HG03571 (cell line): ENCODE results near the gene NTM.

ENCODE experiments used
- ATAC-seq: cut with Tn5 transposase; IDR thresholded peaks from one replicate; pipeline ENCODE4 v1.9.1; 2021; ENCODE audit not compliant: unreplicated experiment

NTM gene

DNA sequence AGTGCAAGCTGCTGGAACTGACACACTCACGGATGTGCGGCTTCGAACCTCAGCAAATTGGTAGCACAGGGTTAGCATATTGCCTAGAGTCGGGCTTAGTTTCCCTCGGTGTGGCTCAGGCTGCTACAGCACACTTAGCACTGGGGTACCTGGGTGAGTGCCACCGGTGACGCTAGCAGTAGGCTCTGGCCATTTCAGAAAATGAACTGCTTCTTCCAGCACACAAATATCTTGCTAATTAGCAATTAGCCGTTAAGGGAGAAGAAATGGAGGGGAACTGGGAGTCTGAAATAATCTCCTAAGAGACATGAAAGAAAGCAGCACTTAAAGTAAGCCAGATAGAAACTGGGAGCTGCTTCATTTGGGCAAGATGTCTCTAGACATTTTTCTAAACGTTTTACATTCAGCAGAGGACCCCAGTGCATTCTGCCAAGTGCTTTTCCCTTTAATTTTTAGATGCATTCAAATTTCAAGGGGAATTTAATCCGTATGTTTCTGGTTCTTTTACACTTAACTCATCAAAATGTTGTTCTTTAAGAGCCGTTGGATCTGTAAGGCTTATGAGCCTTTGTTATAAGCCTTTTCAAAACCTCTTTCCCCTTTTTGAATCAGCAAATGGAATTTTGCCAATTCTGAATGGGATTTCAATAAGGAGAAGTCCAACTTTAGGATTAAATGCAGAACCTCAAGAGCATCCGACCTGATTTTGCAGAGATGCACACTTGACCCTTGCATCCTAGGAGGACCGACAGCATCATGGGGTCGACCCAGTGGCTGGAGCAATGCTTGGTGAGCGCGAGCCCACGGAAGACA, 708.1 kb downstream of the NTM start:
- ATAC-seq = no peak

DNA sequence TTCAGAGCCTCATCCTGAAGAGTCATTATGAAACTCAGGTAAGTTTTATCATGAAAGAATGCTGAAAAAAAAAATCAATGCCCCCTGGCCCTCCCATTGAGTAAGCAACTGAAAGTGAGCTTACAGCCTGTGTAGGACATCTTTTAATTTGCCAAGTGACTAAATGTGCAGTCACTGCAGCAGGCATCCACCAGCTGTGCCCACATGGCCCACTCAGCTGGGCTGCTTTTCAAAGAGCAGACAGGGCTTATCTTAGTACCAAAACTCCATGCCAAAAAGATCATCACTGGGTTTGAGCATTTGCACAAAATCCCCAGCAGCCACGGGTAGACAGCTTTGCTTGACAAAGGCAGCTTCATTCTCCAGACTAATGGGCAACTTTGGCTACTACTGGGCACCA, 709.7 kb downstream of the NTM start:
- ATAC-seq = no peak

- no peak for ATAC-seq
Observed at GRCh38 chr11:132082566-132082965, 712.2 kb downstream of the NTM start.

DNA sequence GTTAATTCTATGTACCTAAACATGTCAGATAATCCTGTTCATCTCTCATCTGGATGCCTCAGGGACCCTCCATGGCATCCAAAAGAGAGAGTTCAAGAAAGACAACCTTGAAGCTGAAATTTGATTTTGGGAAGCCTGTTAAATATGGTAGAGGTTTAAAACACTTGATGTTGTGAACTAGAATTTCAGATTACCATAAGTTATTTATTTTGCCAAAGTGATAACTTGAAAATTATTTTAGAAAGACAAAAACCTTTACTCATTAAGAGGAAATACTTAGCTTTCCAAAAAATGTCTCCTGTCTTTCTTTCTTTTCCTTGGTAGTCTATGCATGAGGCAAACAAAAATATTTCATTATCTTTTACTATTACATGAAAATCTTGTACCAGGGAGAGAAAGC, 714.0 kb downstream of the NTM start:
- no peak for ATAC-seq

- ATAC-seq = no peak
Observed at GRCh38 chr11:132087148-132087547, 716.7 kb downstream of the NTM start.

DNA sequence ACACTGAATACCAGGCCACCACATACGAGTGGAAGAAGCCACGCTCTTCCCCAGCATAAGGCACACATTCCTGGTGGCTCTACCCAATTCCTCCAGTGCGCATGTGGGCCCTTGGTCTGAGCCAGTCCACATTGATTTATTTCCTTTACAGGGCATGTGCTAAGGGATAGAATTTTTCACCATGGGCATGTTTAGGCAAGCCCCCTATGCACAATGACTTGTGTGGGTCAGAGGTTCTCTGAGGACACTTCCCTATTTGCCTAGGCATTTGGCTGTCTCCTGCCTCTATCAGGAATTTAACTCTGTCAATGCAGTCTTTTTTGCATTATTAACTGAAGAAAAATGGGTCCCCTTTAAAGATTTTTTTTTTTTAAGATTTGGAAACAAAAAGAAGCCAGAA, 718.1 kb downstream of the NTM start:
- ATAC-seq = no peak

GRCh38 chr11:132093536-132094259, 723.3 kb downstream of the NTM start:
- peak; percentile 58 for ATAC-seq

- ATAC-seq = no peak
Observed at GRCh38 chr11:132094598-132094997, 724.2 kb downstream of the NTM start.

DNA sequence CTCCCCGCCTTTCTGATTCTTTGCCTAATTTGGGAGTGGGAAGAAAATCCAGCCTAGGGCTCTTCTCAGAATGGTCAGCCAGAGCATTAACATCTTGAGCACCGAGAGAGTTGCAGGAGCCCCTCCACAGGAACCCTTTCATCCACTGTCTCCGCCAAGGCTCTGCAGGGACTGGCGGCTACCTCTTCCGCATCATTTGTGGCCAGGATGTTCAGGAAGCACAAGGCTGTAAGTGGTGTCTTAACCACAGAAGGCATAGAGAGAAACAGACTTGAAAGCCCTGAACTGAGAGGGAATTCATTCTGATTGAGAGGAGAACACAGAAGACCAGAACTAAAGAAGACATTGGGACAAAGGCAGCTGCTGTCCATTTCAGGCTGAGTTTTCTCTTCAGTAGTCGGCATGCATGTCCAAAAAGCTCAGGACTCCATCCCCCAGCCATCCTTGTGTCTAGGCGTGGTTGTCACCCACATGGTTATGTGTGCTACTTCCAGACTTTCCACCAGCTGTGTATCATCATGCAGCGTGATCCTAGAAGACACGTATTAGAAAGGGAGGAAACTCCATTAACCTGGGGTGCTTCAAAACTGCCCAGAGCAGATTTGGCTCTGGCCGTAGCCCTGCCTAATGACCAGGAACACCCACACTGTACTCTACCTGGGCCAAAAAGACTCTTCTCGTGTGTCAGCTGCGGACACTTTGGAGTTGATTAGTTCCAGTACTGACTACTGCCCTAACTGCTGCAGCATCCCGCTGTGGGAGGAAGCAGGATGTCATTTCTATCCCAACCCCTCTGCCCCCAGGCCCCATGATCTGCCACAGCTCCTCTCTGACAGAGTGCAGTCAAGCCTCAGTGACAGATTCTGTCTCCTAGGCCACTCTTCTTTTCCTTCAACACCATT, 725.1 kb downstream of the NTM start:
- ATAC-seq = no peak

- no peak for ATAC-seq
Observed at GRCh38 chr11:132096132-132096825, 725.9 kb downstream of the NTM start.

DNA sequence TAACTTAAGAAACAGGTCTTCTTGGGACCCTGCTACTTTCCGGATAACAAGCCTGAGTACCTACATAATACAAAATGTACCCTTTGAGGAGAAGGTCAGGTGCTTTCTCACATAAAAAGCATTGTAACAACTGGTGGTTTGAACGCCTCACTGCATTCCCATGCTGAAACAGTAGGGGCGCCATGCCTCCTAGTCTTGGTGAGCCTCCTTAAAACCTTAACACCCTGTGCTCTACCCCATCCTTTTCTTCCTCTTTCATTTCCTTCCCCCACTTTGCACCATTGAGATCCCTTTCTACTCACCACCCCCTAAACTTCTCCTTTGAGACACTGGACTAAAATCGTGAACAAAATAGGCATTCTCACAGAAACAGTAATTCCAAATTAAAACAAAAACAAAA, 729.3 kb downstream of the NTM start:
- ATAC-seq = no peak

DNA sequence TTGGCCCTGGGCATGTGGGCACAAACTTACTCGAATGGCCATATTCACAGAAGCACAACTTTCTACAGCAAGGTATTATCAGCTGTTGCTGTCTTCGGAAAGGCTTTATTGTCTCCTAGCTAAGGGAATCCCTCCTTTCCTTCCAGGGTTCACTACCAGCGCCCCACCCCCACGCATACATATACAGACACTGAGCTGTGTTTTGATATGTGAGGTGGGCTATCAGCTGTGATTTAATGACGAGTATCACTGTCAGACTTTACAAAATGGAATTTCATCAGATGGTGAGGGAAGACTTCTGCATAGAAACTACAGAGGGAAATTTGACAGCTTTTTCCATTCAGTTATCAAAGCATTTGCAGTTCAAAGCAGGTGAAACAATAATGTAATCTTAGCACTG, 730.2 kb downstream of the NTM start:
- ATAC-seq = no peak

DNA sequence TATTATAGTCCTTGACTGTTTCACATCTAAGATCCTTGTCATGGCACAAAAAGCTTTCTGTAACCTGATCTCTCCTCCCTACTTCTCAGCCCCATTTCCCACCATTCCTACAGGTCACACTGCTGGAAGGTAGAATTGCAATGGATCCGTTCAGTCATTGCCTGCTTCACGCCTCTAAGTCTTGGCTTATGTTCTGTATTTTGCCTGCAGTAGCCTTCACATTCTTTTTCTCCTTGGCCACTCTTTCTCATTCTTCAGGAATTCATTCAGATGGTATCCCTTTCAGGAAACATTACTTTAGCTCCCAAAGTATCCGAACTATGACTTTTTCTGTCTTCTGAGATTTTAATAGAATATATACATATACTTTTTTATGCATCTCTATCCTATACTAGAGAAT, 731.5 kb downstream of the NTM start:
- no peak for ATAC-seq

DNA sequence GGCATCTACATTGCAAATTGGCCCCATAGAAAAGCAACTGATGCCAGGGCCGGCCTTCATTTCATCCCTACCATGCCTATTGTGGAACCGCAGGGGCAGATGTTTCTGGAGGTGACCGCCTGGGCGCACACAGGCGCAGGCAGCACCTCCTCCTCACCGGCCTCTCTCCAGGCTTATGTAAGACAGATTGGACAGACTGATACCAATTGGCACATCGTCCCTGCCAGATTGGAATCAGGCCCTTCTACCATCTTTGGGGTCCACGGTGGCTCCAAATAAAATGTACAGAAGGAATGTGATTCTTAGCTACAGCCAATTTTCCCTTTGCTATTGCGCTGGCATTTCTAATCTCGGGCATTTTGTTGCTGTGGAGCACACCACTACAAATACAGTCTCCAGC, 732.6 kb downstream of the NTM start:
- no peak for ATAC-seq

GRCh38 chr11:132106096-132106982, 735.9 kb downstream of the NTM start:
- ATAC-seq = no peak

DNA sequence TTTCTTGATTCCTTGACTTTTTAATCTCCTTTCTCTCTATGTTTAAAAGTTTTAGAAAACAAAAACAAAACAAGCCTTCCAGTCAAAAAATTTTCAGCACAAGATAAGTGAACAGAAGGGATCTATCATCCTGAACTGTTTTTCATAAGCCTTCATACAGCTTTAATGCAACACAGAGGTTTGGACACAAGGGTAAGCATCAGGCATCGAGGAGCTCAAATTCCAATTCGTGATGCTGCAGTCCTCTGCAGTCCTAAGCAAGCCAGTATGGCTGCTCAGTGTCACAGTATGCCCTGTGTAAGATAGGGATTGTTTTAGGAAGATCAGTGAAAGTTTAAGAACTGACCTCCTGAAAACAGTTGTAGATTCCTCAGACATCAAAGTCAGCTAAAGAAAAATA, 740.9 kb downstream of the NTM start:
- ATAC-seq = no peak

- no peak for ATAC-seq
Observed at GRCh38 chr11:132111838-132112237, 741.4 kb downstream of the NTM start.

GRCh38 chr11:132112846-132113245, 742.4 kb downstream of the NTM start:
- ATAC-seq = no peak

DNA sequence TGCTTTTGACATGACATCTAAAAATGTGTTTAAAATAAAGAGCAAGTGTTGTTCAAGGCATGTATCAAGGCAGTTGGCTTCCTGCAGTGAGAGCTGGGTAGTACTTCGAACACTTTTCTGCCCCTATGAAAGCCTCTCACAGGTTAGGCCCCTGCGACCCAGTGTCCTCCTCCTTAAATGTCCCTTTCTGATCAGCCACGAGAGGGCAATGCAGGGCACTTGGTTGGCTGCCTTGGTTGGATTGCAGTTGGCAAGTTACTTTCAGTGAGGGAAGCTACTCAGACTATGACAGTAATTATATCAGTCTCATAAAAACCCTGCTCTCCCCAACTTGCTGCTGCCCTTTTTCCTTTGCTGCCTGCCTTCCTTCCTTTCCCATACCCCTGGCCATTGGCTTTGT, 743.8 kb downstream of the NTM start:
- no peak for ATAC-seq

DNA sequence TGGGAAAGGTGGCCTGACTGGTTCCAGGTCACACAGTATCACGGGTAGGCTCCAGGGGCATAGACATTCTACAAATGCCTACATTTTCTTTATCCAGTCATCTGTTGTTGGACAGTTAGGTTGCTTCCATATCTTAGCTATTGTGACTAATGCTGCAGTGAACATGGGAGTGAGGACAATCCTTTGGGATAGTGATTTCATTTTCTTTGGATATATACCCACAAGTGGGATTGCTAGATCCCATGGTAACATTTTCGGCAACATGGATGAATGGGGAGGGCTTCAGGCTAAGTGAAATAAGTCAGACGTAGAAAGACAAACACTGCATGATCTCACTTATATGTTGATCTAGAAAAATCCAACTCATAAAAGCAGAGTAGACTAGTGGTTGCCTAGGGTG, 744.3 kb downstream of the NTM start:
- no peak for ATAC-seq
